ENCODE data around the gene GMDS.

DNA sequence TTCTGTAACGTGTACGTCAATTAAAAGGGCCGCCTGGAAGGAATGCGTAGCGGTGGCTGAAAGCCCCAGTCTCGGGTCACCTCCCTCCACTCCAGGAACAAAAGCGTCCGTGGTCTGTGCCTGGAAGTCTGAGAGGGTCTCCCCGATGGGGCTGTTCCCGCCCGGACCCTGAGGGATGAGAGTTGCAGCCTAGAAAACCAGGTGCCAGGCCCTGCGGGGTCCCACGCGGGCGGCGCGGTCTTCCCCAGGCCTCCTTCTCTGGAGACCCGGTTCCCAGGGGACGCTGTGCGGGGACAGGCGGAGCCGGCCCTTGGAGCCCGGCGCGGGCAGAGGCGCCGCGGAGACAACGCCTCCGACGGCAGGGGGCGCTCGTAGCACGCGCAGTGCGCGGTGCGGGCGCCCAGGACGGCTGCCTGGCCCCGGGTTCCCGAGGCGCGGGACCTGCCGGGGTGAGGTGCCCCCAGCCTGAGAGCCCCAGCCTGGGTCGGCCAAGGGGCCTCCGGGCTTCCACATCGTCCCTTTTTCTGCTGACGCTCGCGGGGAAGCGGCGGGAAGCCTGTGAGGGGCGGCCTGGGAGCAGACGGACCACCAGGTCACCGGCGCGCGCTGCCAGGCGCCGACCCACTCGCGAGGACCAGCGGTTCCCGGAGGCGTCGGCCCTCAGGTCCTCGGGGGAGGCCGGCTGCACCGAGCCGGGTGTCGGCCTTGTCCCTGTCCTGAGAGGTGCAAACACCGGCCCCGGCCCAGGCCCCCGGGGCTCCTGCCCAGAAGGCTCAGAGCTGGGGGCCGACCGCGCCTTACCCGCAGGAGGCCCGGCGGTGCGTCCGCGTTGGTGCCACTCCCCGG is 641.0 kb downstream of the GMDS start:
- TF ChIP-seq CTCF (IDR thresholded peaks at IDR 0.05) (peak; percentile 89 to 93 (median 89)), POLR2A (IDR thresholded peaks at IDR 0.05) (no peak), EP300 (IDR thresholded peaks at IDR 0.05) (no peak)

Data from ovary (tissue), 3 donors.